Gastroesophageal sphincter (tissue), 3 donors: ENCODE results near the gene KCNMA1.

Experiments used
- EP300 ChIP-seq: sonication (generic); formaldehyde crosslinking; IDR thresholded peaks from one replicate; pipeline ENCODE4 v1.6.1; 2017; ENCODE audit warnings: antibody characterized with exemption, mild to moderate bottlenecking
- POLR2A ChIP-seq, 2 donors: fragments of 450-650 bp; IDR thresholded peaks; one replicate each; pipeline ENCODE4 v1.6.1; 2017; ENCODE audit warnings: antibody characterized with exemption in 2 of 2, mild to moderate bottlenecking in 2 of 2, moderate library complexity in 1 of 2
- POLR2AphosphoS5 ChIP-seq: sonication (generic); formaldehyde crosslinking; IDR thresholded peaks from one replicate; pipeline ENCODE4 v1.6.1; 2017; ENCODE audit warnings: antibody characterized with exemption
- TF ChIP-seq, protein P1 (sequence below), 4 experiments: fragments of 200-600 bp in 2 of 4; fragments of 450-650 bp in 2 of 4; sonication (generic) in 1 of 4; IDR thresholded peaks; one replicate each; pipeline ENCODE4 v1.5.1; 2017 to 2019; ENCODE audit warnings: antibody characterized with exemption in 4 of 4, mild to moderate bottlenecking in 2 of 4, moderate library complexity in 2 of 4

DNA sequence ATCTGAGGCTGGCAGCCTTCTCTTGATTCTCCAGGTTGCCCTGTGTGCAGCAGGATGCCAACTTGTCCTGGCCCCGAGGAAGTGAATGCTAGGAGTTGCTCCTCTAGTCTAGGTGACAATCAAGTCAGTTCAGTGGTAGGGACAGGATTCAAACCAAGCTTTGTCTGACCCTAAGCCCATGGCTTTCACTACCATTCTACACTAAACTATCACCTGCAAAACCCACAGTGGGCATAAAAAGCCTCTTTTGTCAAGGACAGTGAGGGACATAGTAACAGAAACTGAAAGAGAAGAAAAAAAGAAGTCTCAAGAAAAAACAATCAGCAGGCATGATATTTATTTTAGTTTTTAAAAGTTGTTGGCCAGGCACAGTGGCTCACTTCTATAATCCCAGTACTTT, 33.5 kb downstream of the KCNMA1 start:
- TF ChIP-seq, protein P1, sequence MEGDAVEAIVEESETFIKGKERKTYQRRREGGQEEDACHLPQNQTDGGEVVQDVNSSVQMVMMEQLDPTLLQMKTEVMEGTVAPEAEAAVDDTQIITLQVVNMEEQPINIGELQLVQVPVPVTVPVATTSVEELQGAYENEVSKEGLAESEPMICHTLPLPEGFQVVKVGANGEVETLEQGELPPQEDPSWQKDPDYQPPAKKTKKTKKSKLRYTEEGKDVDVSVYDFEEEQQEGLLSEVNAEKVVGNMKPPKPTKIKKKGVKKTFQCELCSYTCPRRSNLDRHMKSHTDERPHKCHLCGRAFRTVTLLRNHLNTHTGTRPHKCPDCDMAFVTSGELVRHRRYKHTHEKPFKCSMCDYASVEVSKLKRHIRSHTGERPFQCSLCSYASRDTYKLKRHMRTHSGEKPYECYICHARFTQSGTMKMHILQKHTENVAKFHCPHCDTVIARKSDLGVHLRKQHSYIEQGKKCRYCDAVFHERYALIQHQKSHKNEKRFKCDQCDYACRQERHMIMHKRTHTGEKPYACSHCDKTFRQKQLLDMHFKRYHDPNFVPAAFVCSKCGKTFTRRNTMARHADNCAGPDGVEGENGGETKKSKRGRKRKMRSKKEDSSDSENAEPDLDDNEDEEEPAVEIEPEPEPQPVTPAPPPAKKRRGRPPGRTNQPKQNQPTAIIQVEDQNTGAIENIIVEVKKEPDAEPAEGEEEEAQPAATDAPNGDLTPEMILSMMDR (IDR thresholded peaks at IDR 0.05) = no peak
- TF ChIP-seq POLR2A (IDR thresholded peaks at IDR 0.05) (no peak), EP300 (no peak), POLR2AphosphoS5 (no peak)
